ENCODE measurements around the gene TAC1.
A peak's percentile ranks its signal among the peaks of the same experiment; 100 is the strongest.
"Not testable (repeated sequence)": the region's sequence is repeated elsewhere in the genome, so short reads cannot be mapped to it uniquely, and the experiment has no call there.

The TAC1 gene

DNA sequence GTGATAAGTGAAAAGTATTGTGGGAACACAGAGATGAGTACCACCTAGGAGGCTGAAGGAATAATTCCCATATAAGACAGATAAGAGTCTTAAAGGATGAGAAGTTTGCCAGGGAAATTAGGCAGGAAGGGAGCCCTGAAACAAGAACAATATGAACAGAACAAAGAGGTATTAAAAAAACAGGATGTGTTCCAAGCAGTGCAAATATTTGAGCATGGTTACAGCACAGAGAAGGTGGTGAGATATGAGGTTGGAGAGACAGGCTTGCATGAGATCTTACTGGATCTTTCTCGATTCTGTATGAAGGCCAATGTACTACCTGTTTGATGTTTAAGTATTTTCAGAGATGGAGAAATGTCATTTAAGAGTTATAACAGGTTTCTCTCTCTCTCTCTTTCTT lies 20.3 kb downstream of the TAC1 start:
- peak; percentile 81 for DNase-seq (ENCODE audit: low read depth)

DNA sequence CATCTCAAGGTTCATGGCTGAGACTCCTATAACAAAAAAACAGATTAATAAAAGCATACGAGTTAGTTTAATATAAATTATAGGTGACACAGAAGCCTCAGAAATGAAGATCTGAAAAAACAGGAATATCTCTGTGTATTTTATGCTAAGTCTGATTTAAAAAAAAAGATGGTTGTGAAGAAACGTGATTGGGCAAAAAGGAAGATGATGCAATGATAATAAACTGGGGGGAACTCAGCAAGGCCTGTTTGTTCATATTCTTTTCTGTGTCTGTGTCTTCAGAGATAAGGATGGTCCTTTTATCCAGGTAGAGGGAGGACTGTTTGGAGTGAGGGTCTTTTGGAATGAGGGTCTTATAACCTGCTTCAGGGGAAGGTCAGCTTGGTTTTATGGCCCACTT lies 25.9 kb downstream of the TAC1 start:
- no peak overlapping the region for H3K4me3 ChIP-seq (ENCODE audit: low read depth, low read length)
- no peak for DNase-seq (ENCODE audit: low read depth)
- TF ChIP-seq, protein P1, sequence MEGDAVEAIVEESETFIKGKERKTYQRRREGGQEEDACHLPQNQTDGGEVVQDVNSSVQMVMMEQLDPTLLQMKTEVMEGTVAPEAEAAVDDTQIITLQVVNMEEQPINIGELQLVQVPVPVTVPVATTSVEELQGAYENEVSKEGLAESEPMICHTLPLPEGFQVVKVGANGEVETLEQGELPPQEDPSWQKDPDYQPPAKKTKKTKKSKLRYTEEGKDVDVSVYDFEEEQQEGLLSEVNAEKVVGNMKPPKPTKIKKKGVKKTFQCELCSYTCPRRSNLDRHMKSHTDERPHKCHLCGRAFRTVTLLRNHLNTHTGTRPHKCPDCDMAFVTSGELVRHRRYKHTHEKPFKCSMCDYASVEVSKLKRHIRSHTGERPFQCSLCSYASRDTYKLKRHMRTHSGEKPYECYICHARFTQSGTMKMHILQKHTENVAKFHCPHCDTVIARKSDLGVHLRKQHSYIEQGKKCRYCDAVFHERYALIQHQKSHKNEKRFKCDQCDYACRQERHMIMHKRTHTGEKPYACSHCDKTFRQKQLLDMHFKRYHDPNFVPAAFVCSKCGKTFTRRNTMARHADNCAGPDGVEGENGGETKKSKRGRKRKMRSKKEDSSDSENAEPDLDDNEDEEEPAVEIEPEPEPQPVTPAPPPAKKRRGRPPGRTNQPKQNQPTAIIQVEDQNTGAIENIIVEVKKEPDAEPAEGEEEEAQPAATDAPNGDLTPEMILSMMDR (IDR thresholded peaks at IDR 0.05; ENCODE audit: control insufficient read depth, extremely low read depth, insufficient read depth), result no peak

More for the DNA sequence above, 20.3 kb downstream of the TAC1 start:
- TF ChIP-seq, protein P1 (IDR thresholded peaks at IDR 0.05; ENCODE audit: control insufficient read depth, extremely low read depth, insufficient read depth), result no peak
- H3K4me3 ChIP-seq (ENCODE audit: low read depth, low read length), result no peak overlapping the region

DNA sequence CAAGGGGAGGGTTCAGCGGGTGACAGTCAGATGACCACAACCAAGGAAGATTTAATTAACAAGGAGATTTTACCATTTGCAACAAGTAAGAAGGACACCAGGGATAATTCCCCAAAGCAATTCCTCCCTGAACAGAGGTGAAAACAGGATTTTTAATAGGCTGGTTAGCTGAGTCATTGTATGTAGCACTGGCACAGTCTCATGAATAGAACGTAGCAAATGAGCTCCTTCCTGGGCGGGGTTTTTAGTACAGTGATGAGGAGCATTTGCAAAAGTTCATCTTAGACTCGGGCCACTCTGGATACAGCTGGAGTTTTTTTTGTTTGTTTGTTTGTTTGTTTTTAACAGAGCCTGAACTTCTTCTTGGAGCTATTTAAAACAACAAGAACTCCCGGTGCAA lies 39.0 kb downstream of the TAC1 start:
- TF ChIP-seq, protein P1 (IDR thresholded peaks at IDR 0.05; ENCODE audit: control insufficient read depth, extremely low read depth, insufficient read depth), result no peak
- no peak overlapping the region for H3K4me3 ChIP-seq (ENCODE audit: low read depth, low read length)
- DNase-seq (ENCODE audit: low read depth), result no peak

DNA sequence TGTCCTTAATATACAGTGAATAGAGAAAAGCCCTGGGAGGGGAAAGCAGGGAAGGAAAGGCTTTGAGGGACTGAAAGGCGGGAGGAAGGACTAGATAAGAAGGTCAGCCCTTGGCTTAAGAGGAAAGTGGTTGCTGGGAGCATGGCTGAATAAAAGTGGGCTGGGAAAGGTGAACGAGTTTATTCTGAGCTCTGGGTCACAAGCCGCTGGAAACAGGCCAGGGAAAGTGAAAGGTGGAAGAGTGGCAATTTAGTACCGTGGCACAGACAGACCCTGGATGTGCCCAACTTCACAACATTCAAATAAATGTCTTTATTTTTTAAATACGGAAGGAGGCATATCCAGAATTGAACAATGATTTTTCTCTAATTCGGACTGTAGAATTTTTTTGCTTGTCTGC lies 39.7 kb downstream of the TAC1 start:
- H3K4me3 ChIP-seq (ENCODE audit: low read depth, low read length), result no peak overlapping the region
- no peak for DNase-seq (ENCODE audit: low read depth)
- TF ChIP-seq, protein P1 (IDR thresholded peaks at IDR 0.05; ENCODE audit: control insufficient read depth, extremely low read depth, insufficient read depth), result no peak

DNA sequence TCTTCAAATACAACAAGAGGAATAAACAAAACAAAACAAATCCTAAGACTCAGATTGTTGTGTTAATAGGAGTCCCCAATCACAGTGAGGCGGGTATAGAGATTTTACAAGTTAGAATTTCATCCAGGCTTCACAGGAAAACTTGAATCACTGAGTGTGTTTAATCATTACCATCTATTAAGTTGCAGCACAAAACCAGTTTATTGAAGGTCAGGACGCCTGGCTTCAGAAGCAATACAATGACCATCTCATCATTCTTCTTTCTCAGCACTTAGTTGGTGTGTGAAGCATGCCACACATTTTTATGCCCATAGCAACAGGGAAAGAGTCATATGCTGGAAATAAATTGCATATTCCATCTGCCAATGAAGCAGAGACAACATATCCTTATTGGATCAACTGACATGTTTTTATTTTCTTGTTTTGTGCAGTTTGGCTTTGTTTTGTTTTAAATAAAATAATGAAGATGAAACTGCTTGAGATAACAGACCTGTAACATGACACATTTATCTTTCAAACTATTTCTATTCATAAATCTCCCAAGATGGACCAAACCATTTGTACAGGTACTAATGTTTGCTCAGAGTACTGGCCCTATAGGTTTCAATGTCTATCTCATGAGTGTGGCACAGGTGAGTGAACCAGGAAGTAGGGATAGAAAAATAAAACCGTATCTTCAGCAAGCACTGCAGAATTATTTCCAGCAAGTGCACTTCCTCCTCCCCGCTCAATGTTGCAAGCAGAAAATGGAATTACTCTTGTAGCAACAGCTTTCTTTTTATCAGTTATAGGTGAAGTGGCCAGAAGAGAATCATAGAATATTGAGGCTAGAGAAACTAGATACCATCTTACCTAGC lies 40.4 kb downstream of the TAC1 start:
- no peak overlapping the region for H3K4me3 ChIP-seq (ENCODE audit: low read depth, low read length)
- TF ChIP-seq, protein P1 (IDR thresholded peaks at IDR 0.05; ENCODE audit: control insufficient read depth, extremely low read depth, insufficient read depth), result no peak
- DNase-seq (ENCODE audit: low read depth), result no peak

DNA sequence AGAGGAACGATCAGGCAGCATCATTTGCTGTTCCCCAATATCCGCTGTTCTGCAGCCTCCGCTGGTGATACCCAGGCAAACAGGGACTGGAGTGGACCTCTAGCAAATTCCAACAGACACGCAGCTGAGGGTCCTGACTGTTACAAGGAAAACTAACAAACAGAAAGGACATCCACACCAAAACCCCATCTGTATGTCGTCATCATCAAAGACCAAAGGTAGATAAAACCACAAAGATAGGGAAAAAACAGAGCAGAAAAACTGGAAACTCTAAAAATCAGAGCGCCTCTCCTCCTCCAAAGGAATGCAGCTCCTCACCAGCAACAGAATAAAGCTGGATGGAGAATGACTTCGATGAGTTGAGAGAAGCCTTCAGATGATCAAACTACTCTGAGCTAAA lies 54.5 kb downstream of the TAC1 start:
- not testable (repeated sequence) for H3K4me3 ChIP-seq (ENCODE audit: low read depth, low read length); DNase-seq (ENCODE audit: low read depth)

Data from LNCaP clone FGC (cell line).